ENCODE results near the gene OPA3. TPM values are rescaled to one million over a fixed set of nuclear protein-coding genes. Genes with fewer than 3 reads are reported as not detected.
A peak's percentile ranks its signal among the peaks of the same experiment; 100 is the strongest.

OPA3 gene
- polyA plus RNA-seq, 1 donor (not counting 4 experiments of a cell fraction or from before 2014, with no cell fraction given) = 11.9 TPM

GRCh38 chr19:45613926-45614725 lies 29.5 kb upstream of the OPA3 start:
- Histone ChIP-seq H2AFZ (ENCODE audit: control insufficient read depth, low read length) (peak overlapping the region; percentile 50), H3K9ac (ENCODE audit: control insufficient read depth, extremely low read depth, insufficient read depth, low read length) (peak overlapping the region; percentile 69)
- peak; percentile 88 for FAIRE-seq

GRCh38 chr19:45608948-45609347 lies 24.3 kb upstream of the OPA3 start:
- H3K9me1 ChIP-seq (ENCODE audit: control insufficient read depth, extremely low read depth, insufficient read depth, low read length) = no peaks in the 10 kb centered on the region
- TF ChIP-seq EZH2 (IDR thresholded peaks at IDR 0.05; ENCODE audit: low read length) (no peak), CTCF (optimal IDR thresholded peaks at IDR 0.05 in 1 of 3, IDR thresholded peaks at IDR 0.05 in 1 of 3, conservative IDR thresholded peaks at IDR 0.05 in 1 of 3; ENCODE audit: extremely low read depth in 1 of 3, insufficient read depth in 2 of 3, low read length in 3 of 3) (no peak)
- H4K20me1 ChIP-seq (ENCODE audit: control insufficient read depth, extremely low read depth, insufficient read depth, low read length) = no peaks in the 10 kb centered on the region
- no peak overlapping the region for H2AFZ ChIP-seq (ENCODE audit: control insufficient read depth, low read length)
- H3K36me3 ChIP-seq (ENCODE audit: control insufficient read depth in 2 of 2, extremely low read depth in 1 of 2, insufficient read depth in 2 of 2, low read length in 2 of 2) = peaks cover 13 to 25% of the 10 kb centered on the region in 2 experiments
- no peaks in the 10 kb centered on the region for H3K9me3 ChIP-seq (ENCODE audit: control insufficient read depth, low read depth, low read length)
- no peak overlapping the region for H3K4me3 ChIP-seq (ENCODE audit: control insufficient read depth in 2 of 3, extremely low read depth in 1 of 3, insufficient read depth in 2 of 3, low read depth in 1 of 3, low read length in 3 of 3)
- no peaks in the 10 kb centered on the region for H3K27me3 ChIP-seq (ENCODE audit: control insufficient read depth, extremely low read depth, insufficient read depth, low read length)
- peaks cover 13% of the 10 kb centered on the region for H3K4me1 ChIP-seq (ENCODE audit: control insufficient read depth, extremely low read depth, insufficient read depth, low read length)
- H3K79me2 ChIP-seq (ENCODE audit: control insufficient read depth, insufficient read depth, low read length) = no peaks in the 10 kb centered on the region
- no peak overlapping the region for H3K9ac ChIP-seq (ENCODE audit: control insufficient read depth, extremely low read depth, insufficient read depth, low read length)
- dilution Hi-C loops (cut with MboI; ENCODE audit: extremely low pct_ligation_motif_present, low sequenced_read_pairs) = no loop called here
- no peak overlapping the region for H3K4me2 ChIP-seq (ENCODE audit: control insufficient read depth, extremely low read depth, insufficient read depth, low read depth, low read length)
- no peak overlapping the region for H3K27ac ChIP-seq (ENCODE audit: control insufficient read depth, insufficient read depth, low read length)
- DNase-seq (ENCODE audit: low read depth, low spot score) (no peak), FAIRE-seq (no peak)

More at GRCh38 chr19:45613926-45614725, 29.5 kb upstream of the OPA3 start:
- TF ChIP-seq EZH2 (IDR thresholded peaks at IDR 0.05; ENCODE audit: low read length) = no peak
- TF ChIP-seq CTCF (optimal IDR thresholded peaks at IDR 0.05 in 1 of 3, IDR thresholded peaks at IDR 0.05 in 1 of 3, conservative IDR thresholded peaks at IDR 0.05 in 1 of 3; ENCODE audit: extremely low read depth in 1 of 3, insufficient read depth in 2 of 3, low read length in 3 of 3) = no peak
- Histone ChIP-seq H3K4me3 (ENCODE audit: control insufficient read depth in 2 of 3, extremely low read depth in 1 of 3, insufficient read depth in 2 of 3, low read depth in 1 of 3, low read length in 3 of 3) (peak overlapping the region in 2 of 3 experiments; percentile 10 to 21), H3K9me3 (ENCODE audit: control insufficient read depth, low read depth, low read length) (no peaks in the 10 kb centered on the region), H3K27me3 (ENCODE audit: control insufficient read depth, extremely low read depth, insufficient read depth, low read length) (no peaks in the 10 kb centered on the region), H3K27ac (ENCODE audit: control insufficient read depth, insufficient read depth, low read length) (peak overlapping the region; percentile 96), H3K4me1 (ENCODE audit: control insufficient read depth, extremely low read depth, insufficient read depth, low read length) (peaks cover 23% of the 10 kb centered on the region), H3K9me1 (ENCODE audit: control insufficient read depth, extremely low read depth, insufficient read depth, low read length) (no peaks in the 10 kb centered on the region), H3K36me3 (ENCODE audit: control insufficient read depth in 2 of 2, extremely low read depth in 1 of 2, insufficient read depth in 2 of 2, low read length in 2 of 2) (peaks cover 25 to 39% of the 10 kb centered on the region in 2 experiments), H3K79me2 (ENCODE audit: control insufficient read depth, insufficient read depth, low read length) (no peaks in the 10 kb centered on the region), H4K20me1 (ENCODE audit: control insufficient read depth, extremely low read depth, insufficient read depth, low read length) (no peaks in the 10 kb centered on the region), H3K4me2 (ENCODE audit: control insufficient read depth, extremely low read depth, insufficient read depth, low read depth, low read length) (peak overlapping the region; percentile 80)
- dilution Hi-C loops (cut with MboI; ENCODE audit: extremely low pct_ligation_motif_present, low sequenced_read_pairs) = no loop called here
- peak; percentile 74 for DNase-seq (ENCODE audit: low read depth, low spot score)

Data from keratinocyte (primary cell).